Fibroblast of pulmonary artery (primary cell): Measurements from ENCODE around the gene APP.

Experiments
- DNase-seq: peaks from one replicate; pipeline ENCODE4 v3.0.0-alpha.2; 2010; ENCODE audit warnings: low read depth
- H3K4me3 ChIP-seq: replicated peaks from 2 replicates; pipeline ENCODE4 v1.5.1; 2011; ENCODE audit warnings: low read depth, mild to moderate bottlenecking, control low read depth, low read length, moderate library complexity
- CTCF ChIP-seq: IDR thresholded peaks from 2 replicates; pipeline ENCODE4 v1.5.1; 2011; ENCODE audit warnings: mild to moderate bottlenecking, control low read depth, low read length, inconsistent platforms; ENCODE audit errors: missing control alignments

The APP gene

GRCh38 chr21:26106562-26106961, 64.0 kb downstream of the APP start:
- peak; percentile 25 for DNase-seq
- H3K4me3 ChIP-seq = no peak overlapping the region
- TF ChIP-seq CTCF = no peak

- no peak for TF ChIP-seq CTCF
- DNase-seq = no peak
- no peak overlapping the region for H3K4me3 ChIP-seq
Measured at GRCh38 chr21:26105819-26106218, 64.8 kb downstream of the APP start.

GRCh38 chr21:26100573-26100972, 70.0 kb downstream of the APP start:
- H3K4me3 ChIP-seq = no peak overlapping the region
- no peak for DNase-seq
- TF ChIP-seq CTCF = no peak

- TF ChIP-seq CTCF = no peak
- peak; percentile 53 for DNase-seq
- H3K4me3 ChIP-seq = no peak overlapping the region
Measured at GRCh38 chr21:26099610-26100219, 70.9 kb downstream of the APP start.

- no peak overlapping the region for H3K4me3 ChIP-seq
Measured at GRCh38 chr21:26098772-26099397, 71.7 kb downstream of the APP start.

GRCh38 chr21:26097475-26097874, 73.1 kb downstream of the APP start:
- DNase-seq = no peak

More at GRCh38 chr21:26098772-26099397, 71.7 kb downstream of the APP start:
- no peak for TF ChIP-seq CTCF
- no peak for DNase-seq

More at GRCh38 chr21:26097475-26097874, 73.1 kb downstream of the APP start:
- TF ChIP-seq CTCF = no peak
- no peak overlapping the region for H3K4me3 ChIP-seq
